ENCODE measurements around the gene MSMB.
"Not testable (repeated sequence)": the region's sequence is repeated elsewhere in the genome, so short reads cannot be mapped to it uniquely, and the experiment has no call there.

The MSMB gene, protein sequence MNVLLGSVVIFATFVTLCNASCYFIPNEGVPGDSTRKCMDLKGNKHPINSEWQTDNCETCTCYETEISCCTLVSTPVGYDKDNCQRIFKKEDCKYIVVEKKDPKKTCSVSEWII

GRCh38 chr10:46046261-46046660, at the start of gene MSMB:
Gene MSMB (minus strand): TSS chr10:46046269. CDS start chr10:46046237, 32 bp downstream.
- no peak for DNase-seq

- DNase-seq: no peak
Observed at GRCh38 chr10:46094931-46095750, 49.1 kb upstream of the MSMB start.

DNA sequence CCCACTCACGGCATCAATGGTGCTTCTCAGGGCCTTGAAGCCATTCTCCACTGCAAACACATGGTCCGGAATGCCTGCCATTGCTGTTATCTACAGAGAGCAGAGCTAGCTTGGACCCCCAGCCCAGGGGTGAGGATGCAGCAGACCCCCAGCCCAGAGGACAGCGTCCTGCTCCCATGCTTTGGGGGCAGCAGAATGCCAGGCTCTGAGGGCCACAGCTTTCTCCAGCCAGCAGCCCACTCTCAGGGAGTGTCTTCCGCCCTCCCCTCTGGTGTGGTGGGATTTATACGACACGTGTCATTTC, 48.1 kb upstream of the MSMB start:
- no peak for DNase-seq

DNA sequence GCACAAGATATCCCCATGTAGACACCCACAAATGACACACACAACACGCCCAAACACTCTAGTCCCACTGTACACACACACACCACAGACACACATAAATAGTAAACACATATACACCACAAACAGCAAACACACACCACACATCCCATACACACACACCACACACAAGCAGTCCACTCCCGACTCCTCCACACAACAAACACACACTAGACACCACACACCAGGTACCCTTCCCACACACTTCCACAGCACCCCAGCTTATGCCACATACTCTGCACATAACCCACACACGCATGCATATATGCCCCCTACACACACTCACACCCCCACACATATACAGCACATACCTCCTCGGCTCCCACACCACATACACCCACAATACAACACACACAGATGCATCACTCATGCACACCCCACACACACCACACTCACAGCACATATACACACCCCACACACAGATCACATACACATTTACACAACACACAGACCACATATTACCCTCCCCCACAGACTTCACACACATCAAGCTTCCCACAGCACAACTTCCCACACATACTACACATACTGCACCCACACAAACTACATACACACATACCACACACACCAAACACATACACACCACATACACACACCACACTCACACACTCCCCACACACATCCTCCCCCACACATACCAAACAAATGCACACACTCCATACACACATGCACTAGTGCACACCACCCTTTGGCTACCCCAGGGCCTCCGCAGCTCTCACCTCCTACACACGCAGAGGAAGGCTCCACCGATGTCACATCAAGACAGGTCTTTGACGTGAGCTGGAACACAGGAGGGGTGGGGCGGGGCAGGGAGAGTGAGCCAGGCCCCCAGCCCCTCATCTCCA, 47.5 kb upstream of the MSMB start:
- DNase-seq: not testable (repeated sequence)

GRCh38 chr10:46092524-46093081, 46.5 kb upstream of the MSMB start:
- DNase-seq: no peak

DNA sequence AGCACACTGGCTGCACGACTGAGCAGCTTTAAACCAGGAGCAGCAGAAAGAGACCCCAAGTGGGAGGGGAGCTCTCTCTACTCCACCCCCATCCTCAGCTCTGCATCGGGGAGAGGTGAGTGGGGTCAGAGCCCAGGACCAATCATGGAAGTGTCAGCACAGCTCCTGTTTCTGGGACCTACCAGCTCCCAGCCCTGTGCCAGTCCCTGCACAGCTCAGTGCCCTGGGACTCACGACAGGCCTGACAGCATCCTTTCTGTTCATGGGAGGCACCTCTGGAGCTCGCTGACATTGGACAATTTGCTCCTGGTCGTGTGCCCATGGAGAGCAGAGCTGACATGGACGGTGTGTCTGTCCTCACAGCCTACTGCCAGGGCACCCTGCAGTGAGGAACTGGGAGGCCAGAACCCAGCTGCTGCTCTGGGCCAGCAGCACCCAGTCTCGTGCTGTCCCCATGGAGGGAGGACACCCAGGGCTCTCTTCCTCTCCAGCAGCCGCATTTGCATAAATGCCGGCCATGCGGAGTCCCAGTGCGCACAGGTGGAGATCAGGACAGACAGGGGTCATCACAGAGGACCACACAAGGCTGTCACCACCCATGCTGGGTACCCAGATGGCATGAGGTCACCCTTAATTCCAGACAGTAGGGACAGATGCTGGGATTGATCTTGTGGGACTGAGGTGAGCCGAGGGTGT, 45.9 kb upstream of the MSMB start:
- no peak for DNase-seq

DNA sequence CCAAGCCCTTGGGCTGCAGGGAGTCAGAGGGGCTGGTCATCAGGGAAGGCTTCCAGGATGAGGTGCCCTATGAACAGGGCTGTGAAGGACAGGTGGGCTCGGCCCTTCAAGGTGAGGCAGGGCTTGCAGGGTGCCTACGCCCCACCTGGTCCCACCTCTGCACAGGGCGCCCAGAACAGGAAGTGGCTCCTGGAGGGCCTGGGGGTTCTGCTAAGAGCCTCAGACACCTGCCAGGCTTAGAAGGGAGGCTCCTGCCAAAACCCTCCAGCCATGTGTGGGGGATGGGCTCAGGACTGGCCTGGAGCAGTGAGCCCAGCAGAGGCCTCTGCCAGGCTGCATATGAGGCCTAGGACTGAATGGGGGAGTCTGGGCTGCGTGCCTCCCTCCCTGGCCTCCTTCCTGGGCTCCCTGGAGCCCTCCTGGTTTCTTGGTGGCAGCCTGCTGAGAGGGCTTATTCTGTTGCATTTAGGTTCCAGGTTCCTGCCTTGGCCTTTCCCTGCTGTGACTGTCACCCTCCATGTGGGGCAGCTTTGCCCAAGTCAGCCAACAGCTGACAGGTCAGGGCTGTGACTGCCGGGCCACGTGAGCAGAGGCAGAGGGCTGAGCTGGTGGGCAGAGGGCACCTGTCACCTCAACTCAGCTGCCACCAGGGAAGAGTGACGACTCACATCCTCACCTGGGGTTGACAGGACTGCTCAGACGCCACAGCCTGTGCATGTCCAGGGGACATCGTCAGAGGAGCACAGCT, 45.2 kb upstream of the MSMB start:
- DNase-seq: no peak

- DNase-seq: no peak
Observed at GRCh38 chr10:46090258-46090812, 44.3 kb upstream of the MSMB start.

DNA sequence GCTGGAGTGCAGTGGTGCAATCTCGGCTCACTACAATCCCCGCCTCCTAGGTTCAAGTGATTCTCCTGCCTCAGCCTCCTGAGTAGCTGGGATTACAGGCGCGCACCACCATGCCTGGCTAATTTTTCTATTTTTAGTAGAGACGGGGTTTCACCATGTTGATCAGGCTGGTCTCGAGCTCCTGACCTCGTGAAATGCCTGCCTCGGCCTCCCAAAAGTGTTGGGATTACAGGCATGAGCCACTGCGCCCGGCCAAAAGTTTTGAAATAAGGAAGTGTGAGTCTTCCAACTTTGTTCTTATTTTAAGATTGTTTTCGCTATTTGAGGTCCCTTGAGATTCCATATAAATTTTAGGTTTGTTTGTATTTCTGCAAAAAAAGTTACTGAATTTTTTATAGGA, 41.3 kb upstream of the MSMB start:
- not testable (repeated sequence) for DNase-seq

DNA sequence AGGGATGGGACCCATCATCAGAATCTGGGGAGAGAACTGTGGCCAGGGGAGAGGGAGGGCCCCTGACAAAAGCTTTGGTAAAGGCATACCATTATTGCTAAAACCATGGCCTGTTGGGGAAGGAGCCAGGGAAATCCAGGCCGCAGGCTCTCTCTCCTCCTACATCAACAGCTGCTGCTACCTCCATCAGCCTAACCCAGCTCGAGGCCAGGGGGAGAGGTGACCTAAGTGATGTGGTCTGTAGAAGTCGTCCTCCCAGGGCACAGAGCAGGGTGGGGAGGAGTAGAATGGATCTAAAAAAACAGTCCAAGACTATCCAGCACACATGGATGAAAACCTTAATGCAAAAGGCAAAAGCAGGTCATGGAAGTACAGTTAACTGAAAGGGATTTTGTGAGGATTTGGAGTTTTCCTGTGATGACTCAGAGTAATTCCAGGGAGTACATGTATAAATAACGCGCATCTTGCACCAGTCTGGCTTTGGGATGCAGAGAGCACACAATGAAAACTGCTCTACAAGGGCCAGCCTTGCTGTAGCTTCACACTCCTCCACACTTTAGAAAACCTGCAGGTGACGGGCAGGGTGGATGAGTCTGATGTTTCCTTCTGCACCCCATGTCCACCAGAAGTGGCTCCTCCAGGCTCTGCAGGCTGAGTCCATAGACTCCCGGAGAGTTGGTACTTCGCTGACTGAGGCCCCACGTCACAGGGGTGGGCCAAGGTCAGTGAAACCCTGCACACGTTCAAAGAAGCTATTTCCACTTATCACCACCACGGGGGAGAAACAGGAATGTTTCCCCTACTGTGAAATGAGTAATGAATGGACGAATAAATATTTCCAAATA, 38.5 kb upstream of the MSMB start:
- DNase-seq: no peak

DNA sequence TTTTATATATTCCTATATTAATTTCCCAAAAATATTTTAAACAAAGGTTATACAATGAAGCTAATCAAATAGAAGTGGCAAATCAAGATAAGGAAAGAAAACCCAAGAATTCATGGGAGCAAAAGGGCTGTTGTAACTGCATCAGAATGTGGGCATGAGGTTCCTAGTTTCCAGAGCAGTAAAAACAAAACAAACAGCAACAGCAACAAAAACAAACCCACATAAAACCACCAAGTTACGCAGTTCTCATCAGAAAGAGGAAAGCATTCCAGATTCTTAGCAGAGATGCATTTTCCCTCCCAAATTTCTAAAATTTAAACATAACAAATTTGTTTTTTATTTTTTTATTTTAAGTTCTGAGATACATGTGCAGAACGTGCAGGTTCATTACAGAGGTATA, 34.8 kb upstream of the MSMB start:
- no peak for DNase-seq

GRCh38 chr10:46079831-46080585, 33.9 kb upstream of the MSMB start:
- no peak for DNase-seq

- DNase-seq: no peak
Observed at GRCh38 chr10:46077731-46078413, 31.8 kb upstream of the MSMB start.

- no peak for DNase-seq
Observed at GRCh38 chr10:46077141-46077554, 31.1 kb upstream of the MSMB start.

DNA sequence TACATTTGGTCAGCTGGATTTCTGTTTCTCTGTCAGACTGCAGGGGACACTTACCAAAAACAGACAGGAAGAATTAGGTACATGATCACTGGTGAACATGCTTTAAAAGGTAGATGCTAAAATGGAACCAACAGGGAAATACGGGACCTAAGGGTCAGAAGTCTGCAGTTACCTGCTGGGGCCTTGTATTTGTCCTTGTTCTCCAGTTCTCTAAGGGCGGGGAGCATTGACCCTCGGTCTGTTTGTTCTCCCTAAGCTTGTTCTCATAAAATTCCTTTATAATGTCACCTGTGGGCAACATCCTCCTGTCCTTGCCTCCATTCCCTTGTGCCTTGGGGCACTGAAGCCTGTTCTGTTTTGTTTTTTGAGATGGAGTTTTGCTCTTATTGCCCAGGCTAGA, 29.8 kb upstream of the MSMB start:
- DNase-seq: no peak

DNA sequence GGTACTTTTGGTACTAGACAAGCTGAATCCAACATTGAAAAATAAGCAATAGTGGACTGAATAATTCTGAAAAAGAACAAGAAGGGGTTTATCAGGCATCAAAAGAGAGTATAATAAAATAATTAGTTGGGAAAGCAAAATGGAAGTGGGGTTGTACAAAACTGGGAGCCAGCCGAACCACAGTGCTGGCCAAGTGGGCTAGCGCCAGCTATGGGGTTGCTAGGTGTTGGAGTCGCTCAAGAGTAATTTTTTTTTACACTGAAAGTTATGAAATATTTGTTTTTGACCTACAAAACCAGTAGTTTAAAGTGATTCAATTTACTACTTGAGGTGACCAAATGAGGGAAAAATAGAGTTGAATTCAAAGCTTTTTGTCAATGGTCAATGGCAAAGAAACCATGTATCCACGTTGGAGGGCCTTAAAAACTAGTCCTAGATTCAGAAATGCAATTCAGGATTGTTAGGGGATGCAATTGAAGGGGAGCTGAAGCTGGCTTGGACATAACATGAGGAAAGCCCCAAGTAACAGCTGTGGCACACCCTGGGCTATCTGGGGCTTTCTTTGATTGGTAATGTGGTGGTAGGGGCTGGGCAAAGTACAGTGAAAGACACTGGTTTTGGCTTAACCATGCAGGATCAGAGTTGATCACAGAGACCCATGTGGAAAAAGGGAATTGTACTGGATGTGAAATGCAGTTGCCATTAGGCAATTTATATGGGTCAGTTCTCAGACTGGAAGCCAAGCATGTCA, 28.3 kb upstream of the MSMB start:
- DNase-seq: no peak

- DNase-seq: no peak
Observed at GRCh38 chr10:46073564-46073963, 27.5 kb upstream of the MSMB start.

DNA sequence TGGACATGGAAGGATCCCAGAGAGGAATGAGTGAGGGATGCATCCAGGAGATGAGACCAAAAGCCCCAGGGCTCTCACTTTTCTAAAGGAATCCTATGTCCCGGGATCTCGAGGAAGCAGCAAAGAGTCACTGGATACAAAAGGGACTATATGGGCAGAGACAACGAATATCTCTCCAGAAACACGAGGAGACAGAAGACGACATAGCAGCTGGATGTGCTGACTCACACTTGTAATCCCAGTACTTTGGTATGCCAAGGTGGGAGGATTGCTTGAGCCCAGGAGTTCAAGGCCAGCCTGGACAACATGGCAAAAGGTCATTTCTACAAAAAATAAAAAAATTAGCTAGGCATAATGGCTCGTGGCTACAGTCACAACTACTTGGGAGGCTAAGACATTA, 24.7 kb upstream of the MSMB start:
- DNase-seq: no peak
